Panc1 (cell line): ENCODE data around the gene SNX18.

ENCODE experiments used
- CTCF ChIP-seq: fragments of 450-650 bp; IDR thresholded peaks from 2 replicates; pipeline ENCODE4 v1.5.1; 2017; ENCODE audit warnings: mild to moderate bottlenecking
- POLR2AphosphoS5 ChIP-seq: IDR thresholded peaks from 2 replicates; pipeline ENCODE4 v1.6.1; 2012; ENCODE audit warnings: mild to moderate bottlenecking, low read depth, low read length, moderate library complexity
- TCF7L2 ChIP-seq: IDR thresholded peaks from 2 replicates; pipeline ENCODE4 v1.6.1; 2011; ENCODE audit warnings: mild to moderate bottlenecking, low read depth, low read length, inconsistent platforms

- TF ChIP-seq POLR2AphosphoS5 (no peak), CTCF (no peak), TCF7L2 (no peak)
Observed at GRCh38 chr5:54524082-54524481, 6.5 kb downstream of the SNX18 start.
